Activated gamma-delta T cell treated with Interleukin-2 at 50 U/mL for 16 hours (primary cell): ENCODE measurements around the gene UTP25.
"Not testable (repeated sequence)": the region's sequence is repeated elsewhere in the genome, so short reads cannot be mapped to it uniquely, and the experiment has no call there.

Experiments
- DNase-seq: peaks from one replicate; pipeline ENCODE4 v3.0.0-alpha.2; 2020

The UTP25 gene

GRCh38 chr1:209875515-209875914, 47.7 kb downstream of the UTP25 start:
- DNase-seq: no peak

GRCh38 chr1:209876078-209876800, 48.5 kb downstream of the UTP25 start:
- DNase-seq: no peak

GRCh38 chr1:209877087-209877764, 49.5 kb downstream of the UTP25 start:
- DNase-seq: no peak

GRCh38 chr1:209878964-209879363, 51.2 kb downstream of the UTP25 start:
- no peak for DNase-seq

- DNase-seq: no peak
Observed at GRCh38 chr1:209879539-209879938, 51.8 kb downstream of the UTP25 start.

- DNase-seq: no peak
Observed at GRCh38 chr1:209880031-209880430, 52.3 kb downstream of the UTP25 start.

- no peak for DNase-seq
Observed at GRCh38 chr1:209881619-209882018, 53.8 kb downstream of the UTP25 start.

GRCh38 chr1:209882286-209882685, 54.5 kb downstream of the UTP25 start:
- DNase-seq: no peak

GRCh38 chr1:209882942-209883340, 55.2 kb downstream of the UTP25 start:
- no peak for DNase-seq

- DNase-seq: no peak
Observed at GRCh38 chr1:209883341-209883971, 55.7 kb downstream of the UTP25 start.

GRCh38 chr1:209884249-209884648, 56.5 kb downstream of the UTP25 start:
- no peak for DNase-seq

- DNase-seq: no peak
Observed at GRCh38 chr1:209884665-209885117, 56.9 kb downstream of the UTP25 start.

- DNase-seq: no peak
Observed at GRCh38 chr1:209885403-209886218, 57.8 kb downstream of the UTP25 start.

- DNase-seq: no peak
Observed at GRCh38 chr1:209886219-209886536, 58.4 kb downstream of the UTP25 start.

GRCh38 chr1:209888291-209889076, 60.7 kb downstream of the UTP25 start:
- not testable (repeated sequence) for DNase-seq

- no peak for DNase-seq
Observed at GRCh38 chr1:209889077-209889418, 61.3 kb downstream of the UTP25 start.

GRCh38 chr1:209890641-209891330, 63.0 kb downstream of the UTP25 start:
- DNase-seq: no peak

GRCh38 chr1:209893751-209894150, 66.0 kb downstream of the UTP25 start:
- DNase-seq: no peak

GRCh38 chr1:209895709-209896108, 67.9 kb downstream of the UTP25 start:
- DNase-seq: no peak

- no peak for DNase-seq
Observed at GRCh38 chr1:209896346-209896745, 68.6 kb downstream of the UTP25 start.

GRCh38 chr1:209898271-209898670, 70.5 kb downstream of the UTP25 start:
- DNase-seq: not testable (repeated sequence)

GRCh38 chr1:209898851-209899250, 71.1 kb downstream of the UTP25 start:
- not testable (repeated sequence) for DNase-seq
